Activated CD4-positive, alpha-beta T cell treated with anti-CD3 and anti-CD28 coated beads, Interleukin-2, amount 50 U/mL, for 16 hours (primary cell): Measurements from ENCODE around the gene COLEC12.

Experiments
- DNase-seq: peaks from one replicate; pipeline ENCODE4 v3.0.0-alpha.2; 2020

The COLEC12 gene

GRCh38 chr18:473802-474201, 26.7 kb downstream of the COLEC12 start:
- DNase-seq = no peak

- no peak for DNase-seq
Measured at GRCh38 chr18:471716-472115, 28.8 kb downstream of the COLEC12 start.

- DNase-seq = no peak
Measured at GRCh38 chr18:470661-471501, 29.6 kb downstream of the COLEC12 start.

- no peak for DNase-seq
Measured at GRCh38 chr18:468955-469790, 31.3 kb downstream of the COLEC12 start.

DNA sequence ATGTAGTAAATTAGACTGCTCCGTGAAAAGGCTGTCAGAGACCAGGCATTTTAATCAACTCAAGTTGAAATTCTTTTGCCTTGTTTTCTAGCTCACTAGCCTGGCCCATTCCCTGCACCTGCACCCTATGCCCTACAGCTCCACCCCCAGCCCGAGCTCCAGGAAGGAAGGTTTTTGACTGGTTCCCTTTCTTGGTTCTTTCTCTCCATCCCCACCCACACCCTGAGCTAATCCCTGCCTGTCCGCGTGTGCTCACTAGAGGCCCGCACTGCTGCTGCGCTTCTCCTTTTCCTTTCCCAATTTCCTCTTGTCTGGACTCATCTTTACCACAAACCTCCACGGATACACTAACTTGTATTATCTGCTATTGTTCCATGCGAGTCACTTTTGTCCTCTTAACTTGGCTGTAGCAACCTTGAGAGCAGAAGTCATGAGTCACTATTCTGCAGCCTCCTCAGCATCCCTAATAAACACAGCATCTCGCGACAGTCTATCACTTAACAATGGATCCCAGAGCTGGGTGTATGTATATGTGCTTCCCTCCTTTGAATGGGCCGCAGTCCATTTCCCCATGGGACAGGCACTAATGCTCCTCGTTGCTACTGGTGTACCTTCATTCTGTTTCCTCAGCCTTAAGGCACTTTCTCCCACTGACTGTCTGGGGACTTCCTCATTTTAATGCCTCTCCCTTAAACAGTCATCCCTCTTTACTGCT, 36.5 kb downstream of the COLEC12 start:
- DNase-seq = no peak

- DNase-seq = no peak
Measured at GRCh38 chr18:463403-463802, 37.1 kb downstream of the COLEC12 start.

- no peak for DNase-seq
Measured at GRCh38 chr18:461762-462161, 38.7 kb downstream of the COLEC12 start.

DNA sequence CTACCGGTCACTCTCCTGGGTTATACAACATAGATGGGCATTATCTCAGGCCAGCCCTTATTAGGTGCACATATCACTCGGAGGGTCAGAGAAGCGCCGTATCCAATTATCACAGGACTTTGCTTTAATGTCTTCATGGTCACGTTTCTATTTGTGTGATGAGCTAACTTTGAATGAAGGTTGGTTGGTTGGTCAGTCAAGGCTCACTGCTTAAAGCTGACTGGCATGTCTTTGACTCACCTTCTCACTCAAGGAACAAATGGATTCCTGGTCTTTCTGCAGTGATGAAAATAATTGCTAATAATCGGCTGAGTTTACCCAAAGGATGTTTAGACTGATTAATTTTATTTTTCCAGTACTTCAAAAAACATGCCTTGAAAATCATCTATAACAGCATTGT, 39.7 kb downstream of the COLEC12 start:
- DNase-seq = no peak

DNA sequence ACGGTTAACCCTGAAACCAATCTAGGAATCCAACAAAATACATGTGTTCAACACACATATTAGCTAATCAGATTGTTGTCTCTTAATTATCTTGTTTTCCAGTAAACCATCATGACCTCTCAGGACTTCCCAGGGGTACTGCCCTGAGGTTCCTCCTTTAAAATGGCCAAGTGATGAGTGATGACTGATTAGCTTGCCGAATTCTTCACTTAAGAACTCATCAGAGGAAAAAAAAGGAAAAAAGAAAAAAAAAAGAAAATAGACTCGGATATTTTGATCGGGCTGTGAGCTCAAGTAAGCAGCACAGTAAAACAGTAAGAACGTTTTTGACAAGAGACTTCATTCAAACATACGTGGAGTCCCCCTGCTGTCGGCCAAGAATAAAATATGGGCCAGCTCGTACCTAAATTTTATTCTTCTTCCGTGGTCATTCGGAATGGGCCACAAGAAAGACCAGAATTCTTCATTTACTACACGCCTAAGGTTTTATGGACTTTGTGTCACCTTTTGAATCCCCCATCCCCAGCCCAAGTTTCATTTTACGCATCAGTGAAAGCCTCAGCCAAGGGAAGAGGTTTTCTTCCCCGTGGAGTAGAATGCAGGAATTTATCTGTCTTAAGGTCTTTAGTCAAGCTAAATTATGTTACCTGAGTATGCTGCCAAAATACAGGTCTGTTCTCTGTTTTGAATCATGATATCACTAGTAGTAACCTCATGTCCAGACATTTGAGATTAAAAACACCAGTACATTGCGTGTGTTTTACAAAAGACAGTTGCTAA, 40.5 kb downstream of the COLEC12 start:
- DNase-seq = no peak

DNA sequence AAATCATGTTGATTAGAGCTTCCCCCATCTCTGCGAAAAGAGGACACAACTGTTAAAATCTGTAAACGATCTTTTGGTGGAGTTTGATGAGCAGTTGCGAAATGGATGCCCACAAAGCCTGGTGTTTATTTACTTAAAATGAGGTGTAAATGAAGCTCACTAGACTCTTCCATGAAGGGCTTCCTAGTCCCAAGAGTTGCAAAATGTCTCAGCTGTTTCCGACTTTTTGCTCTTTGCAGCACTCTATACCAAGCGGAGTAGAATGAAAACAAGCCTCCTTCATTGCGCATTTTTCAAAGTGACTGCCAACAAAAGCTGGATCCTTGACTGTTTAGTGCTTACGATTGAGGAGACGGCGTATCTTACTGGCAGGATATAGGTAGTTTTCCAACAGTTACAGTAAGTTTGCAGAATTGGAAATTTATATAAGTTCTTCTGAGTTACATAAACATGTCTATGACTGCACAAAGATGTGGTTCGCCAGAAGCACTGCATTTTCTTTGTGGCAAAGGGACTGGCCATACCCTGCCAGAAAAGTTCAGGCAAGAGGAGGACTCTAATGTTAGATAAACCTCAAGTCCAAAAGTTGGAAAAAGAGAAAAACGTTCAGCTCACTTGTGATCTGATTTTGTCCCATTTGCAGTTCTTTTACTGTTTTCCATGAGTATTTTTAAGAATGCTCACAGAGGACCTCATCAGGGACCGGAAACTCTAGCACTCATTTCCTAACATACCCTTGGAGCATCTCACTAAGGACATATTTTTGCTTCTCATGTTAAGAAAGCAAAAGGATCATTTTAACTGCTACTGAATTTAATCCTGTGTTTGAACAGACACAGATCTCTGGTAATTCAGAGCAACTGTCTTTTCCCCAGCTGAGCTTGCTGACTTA, 42.7 kb downstream of the COLEC12 start:
- no peak for DNase-seq

DNA sequence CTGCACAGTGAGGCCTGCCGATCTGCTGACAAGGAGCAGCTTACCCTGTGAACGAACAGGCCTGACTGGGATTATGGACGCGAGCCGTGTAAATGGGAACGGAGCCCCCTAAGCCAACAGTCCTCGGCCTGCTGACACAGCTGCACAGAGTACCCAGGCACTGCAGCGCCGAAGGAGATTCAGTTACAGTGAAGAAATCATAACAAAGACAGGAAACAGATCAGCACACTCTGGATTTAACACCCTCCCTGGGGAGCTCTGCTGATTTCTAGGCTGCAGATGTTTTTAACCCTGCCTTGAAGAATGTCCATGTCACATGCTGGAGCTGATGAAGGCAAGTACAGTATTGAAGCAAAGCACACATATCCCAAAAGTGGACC, 43.4 kb downstream of the COLEC12 start:
- DNase-seq = no peak

GRCh38 chr18:456361-457139, 44.0 kb downstream of the COLEC12 start:
- no peak for DNase-seq

GRCh38 chr18:453400-453799, 47.1 kb downstream of the COLEC12 start:
- DNase-seq = no peak

DNA sequence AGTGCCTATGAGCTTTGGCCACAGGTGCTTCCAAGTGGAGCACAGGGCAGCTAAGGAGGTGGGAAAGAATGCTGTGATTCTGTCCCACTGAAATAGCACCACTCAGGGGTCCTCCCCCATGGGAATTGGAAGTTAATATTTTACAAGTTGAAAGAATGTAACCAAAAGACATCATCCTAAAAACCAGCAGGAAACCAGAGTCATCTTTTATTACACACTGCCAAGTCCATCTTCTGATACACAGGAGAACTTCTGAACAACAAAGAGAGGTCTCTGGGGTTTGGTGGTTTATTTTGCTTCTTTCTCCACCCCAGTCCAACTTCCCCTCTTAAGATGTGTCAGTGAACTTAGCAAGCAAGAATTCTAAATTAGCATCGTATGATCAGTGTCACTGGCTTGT, 47.7 kb downstream of the COLEC12 start:
- DNase-seq = no peak

- DNase-seq = no peak
Measured at GRCh38 chr18:449374-449773, 51.1 kb downstream of the COLEC12 start.

GRCh38 chr18:448116-448790, 52.2 kb downstream of the COLEC12 start:
- DNase-seq = no peak

DNA sequence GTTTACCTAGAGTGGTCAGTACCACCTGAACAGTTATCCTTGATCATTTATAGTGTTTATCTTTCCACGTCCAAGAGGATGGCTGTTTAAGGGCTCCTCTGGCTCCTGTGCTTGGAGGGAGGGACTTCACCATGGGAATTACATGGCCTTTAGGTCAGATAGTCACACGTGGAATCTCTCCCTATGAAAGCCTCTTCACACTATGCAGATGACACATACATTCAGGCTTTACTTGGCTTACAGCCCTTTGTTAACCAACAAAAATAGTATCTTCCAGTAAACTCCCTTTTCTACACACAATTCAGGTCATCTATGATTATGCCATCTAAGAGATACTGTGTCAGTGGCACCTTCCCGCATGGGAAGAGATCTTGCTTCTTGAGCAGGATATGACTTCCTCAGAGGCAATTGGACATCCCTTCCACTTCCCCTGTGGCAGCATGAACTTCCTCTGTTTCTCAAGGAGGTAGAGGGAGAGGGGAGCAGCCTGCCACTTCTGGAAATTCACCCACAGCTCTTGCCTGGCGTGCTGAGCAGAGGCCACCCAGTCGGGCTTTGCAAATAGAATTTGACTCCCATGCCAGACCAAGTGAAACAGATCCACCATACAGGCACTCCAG, 53.5 kb downstream of the COLEC12 start:
- no peak for DNase-seq

DNA sequence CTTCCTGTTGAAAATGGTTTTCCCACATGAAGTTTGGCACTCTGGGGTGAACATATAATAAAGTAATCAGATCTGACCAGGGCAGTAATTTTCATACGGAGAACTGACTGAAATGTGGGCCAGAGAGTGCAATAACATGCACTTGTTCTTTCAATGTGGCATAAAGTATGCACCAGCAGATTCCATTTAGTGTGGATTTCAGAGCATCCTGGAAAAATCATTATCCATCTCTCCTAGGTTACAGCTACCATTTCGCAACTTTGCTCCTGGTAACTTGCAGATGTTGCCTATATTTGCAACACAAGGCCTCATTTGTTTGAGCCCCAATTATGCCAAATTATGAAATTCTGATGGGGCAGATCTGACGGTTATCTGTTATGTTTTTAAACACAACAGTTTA, 55.4 kb downstream of the COLEC12 start:
- no peak for DNase-seq

GRCh38 chr18:438571-438970, 61.9 kb downstream of the COLEC12 start:
- no peak for DNase-seq

DNA sequence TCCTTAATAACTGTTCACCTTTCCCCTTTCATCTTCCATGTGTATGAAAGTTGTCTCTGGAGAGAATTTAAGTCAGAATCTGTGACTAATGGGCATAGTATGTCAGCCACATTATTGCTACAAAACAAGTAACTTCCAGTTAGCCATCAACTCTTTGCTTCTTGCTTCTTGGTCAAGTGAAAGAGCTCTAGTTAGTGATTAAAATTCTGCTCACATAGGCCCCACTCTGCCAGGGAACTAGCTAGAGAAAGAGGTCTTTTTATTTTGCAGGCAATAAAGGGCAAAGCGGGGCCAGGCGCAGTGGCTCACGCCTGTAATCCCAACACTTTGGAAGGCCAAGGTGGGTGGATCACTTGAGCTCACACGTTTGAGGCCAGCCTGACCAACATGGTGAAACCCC, 64.6 kb downstream of the COLEC12 start:
- no peak for DNase-seq
